Hematopoietic multipotent progenitor cell treated with erythropoietin and hydrocortisone succinate and interleukin-3 and kit ligand, for 8 days (in vitro differentiated cells): Measurements from ENCODE around the gene DUSP6.

ENCODE experiments used
- DNase-seq: peaks from one replicate; pipeline ENCODE4 v3.0.0-alpha.2; 2015

The DUSP6 gene

GRCh38 chr12:89328151-89329030, 23.9 kb downstream of the DUSP6 start:
- no peak for DNase-seq

DNA sequence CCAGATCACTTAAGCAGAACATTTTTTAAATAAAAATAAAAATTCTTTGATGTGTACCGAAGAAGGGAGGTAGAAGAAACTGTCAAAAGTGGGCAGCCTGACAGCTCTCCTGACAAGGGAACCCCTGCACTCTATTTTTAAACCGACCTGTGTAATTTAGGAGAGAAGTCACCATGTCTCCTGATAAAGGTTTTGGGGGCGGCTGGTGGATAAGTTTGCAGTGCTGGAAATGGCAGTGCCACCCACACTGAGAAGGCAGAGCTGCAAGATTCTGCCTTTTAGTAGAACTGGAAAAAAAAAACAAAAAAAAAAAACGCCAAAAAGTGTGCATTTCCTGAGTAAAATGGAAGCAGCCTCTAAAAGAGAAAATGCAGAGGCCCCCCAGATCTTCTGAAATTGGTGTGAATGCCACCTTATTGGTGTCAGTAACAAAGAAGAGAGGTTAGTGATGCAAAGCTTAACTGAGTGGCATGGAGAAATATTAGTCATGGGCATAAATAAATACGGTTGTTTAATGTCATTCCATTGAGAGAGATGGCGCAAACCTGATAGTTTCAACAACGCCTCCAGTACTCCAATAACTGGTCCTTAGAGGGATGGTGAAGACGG, 24.7 kb downstream of the DUSP6 start:
- no peak for DNase-seq

DNA sequence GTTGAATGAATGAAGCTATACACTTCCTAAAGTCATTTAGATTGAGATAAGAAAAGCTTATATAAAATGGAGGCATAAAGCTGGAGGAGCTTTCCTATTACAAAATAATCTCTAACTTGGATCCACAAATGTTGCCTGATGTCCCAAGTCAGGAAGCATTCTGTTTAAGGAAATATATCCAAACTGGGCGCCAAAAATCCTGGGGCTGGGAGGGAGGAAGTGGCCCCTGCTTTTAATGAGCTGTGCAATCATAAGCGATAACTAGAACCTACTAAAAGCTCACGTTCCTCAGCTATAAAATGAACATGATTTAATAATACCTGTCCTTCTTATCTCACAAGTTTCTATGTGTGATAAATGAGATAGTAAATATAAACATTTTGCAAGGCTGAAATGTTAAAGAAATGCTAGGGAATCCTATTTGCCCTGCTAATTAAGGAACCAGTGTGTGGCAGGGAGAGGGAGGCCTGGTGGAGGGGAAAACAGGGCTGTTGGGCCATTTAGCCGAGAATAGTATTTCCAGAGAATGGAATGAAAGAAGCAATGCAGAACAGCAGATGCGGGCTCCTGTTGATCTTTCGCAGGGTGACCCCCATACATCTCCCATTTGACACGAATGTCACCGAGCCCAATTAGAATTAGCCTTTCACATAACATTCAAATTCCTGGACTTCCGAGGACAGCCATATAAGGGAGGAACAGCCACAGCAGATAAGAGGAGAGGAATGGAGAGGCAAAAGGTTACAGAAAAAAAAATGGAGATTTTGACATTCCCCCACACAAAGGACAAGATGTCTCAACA, 25.9 kb downstream of the DUSP6 start:
- no peak for DNase-seq

DNA sequence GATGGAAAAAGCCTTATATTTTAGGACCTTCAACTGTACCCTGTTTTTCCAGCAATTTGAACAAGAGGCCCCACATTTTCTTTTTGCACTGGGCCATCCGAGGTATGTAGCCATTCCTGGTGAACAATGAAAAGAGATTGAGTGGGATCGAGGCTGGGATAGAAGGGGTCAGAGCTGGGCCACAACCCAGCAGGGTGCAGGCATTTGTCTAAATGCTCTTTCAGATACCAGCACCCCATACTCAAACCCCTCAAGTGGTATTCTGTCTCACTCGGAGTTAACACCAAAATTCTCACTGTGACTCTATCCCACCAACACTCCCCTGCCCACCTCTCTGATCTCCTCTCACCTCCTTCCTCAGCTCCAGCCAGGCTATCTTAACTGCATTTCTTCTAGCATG, 26.8 kb downstream of the DUSP6 start:
- DNase-seq = no peak

- DNase-seq = no peak
Observed at GRCh38 chr12:89324437-89324836, 27.9 kb downstream of the DUSP6 start.

- DNase-seq = no peak
Observed at GRCh38 chr12:89323568-89324218, 28.6 kb downstream of the DUSP6 start.

- no peak for DNase-seq
Observed at GRCh38 chr12:89320735-89321134, 31.6 kb downstream of the DUSP6 start.

- no peak for DNase-seq
Observed at GRCh38 chr12:89319606-89320005, 32.7 kb downstream of the DUSP6 start.

DNA sequence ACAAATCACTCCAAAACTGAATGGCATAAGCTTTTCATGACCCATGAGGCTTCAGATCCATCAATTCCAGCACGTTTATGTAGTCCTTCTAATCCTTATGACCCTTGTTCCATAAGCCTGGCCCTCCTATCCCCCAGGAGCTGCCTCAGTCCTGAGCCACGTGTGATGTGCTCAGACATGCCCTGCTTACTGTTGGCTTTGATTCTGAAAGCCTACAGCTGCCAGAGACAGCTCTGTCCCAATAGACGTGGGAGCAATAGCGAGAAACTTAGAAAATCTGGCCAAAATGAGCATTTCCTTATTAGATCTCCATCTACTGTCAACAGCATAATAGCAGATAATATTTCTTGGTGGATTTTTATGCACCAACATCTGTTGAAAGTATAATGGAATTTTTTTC, 33.2 kb downstream of the DUSP6 start:
- DNase-seq = no peak

DNA sequence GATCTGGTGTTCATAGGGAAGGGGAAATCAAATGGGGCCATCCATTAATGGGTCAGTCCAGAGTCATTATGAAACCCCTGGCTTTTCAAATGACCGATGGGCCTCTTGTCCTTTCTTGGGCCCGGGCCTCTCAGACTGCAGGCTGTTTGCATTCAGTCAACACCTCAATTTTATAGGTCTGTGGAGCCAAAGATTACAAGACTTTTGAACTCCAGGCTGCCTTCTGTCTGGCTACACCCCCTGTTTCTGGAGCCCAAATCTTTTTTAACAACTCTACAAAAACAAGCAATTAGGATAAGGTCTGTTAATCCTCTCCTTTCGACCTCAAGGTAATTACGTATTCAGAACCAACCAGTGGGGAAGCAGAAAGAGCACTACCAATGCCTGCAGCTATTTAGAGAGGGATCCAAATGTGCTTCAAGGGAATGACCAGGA, 35.6 kb downstream of the DUSP6 start:
- DNase-seq = no peak

GRCh38 chr12:89314060-89314761, 38.1 kb downstream of the DUSP6 start:
- no peak for DNase-seq

- DNase-seq = no peak
Observed at GRCh38 chr12:89311703-89312293, 40.5 kb downstream of the DUSP6 start.

DNA sequence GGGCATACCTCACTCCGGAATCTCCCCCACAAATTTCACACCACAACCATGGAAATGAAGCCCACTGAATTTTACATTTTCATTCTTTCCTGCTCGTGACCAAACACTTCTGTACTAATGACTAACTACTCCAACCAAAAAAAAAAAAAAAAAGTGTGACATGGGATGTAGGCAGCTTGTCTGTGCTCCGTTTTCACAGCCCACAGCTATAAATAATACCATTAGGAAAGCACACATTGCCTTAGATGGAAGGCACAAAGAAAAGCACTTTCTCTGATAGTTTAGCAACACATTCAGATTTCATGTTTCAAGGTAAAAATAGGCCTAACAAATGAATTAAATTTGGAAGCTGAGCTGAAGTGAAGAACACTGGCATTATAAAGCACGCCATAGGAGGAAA, 42.5 kb downstream of the DUSP6 start:
- DNase-seq = no peak

- no peak for DNase-seq
Observed at GRCh38 chr12:89309440-89309802, 42.9 kb downstream of the DUSP6 start.

DNA sequence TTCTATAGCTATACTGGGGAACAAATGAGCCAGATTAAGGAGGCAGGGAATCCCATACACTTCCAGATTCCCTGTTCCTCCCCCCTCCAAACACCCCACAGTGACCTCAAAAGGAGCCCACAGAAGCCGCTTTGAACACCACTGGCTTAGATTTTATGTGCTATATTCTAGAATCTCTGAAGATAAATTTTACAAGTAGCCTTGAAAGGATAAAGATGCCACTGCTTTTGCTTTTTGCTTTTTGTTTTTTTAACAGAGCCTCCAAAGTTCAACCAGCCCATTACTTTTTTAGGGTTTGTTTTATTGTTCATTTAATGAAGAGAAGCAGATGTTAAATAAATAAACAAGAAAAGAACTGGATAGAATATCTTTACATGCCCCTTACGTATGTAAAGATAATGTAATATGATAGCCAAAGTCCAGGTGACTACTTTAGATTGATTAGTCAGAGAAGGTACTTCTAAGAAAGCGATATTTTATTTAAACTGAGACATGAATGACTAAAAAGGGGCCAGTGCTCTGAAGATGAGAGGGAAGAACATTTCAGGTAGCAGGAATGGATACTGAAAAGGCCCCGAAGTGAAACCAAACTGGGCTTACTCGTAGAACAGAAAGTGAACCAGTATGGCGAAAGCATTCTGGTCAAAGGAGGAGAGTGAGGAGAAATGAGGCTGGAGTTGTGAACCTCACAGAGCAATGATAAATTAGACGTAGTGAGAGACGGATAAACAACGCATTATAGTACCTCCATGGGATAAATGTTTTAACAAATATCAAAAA, 44.6 kb downstream of the DUSP6 start:
- DNase-seq = no peak

- no peak for DNase-seq
Observed at GRCh38 chr12:89306827-89307473, 45.4 kb downstream of the DUSP6 start.

DNA sequence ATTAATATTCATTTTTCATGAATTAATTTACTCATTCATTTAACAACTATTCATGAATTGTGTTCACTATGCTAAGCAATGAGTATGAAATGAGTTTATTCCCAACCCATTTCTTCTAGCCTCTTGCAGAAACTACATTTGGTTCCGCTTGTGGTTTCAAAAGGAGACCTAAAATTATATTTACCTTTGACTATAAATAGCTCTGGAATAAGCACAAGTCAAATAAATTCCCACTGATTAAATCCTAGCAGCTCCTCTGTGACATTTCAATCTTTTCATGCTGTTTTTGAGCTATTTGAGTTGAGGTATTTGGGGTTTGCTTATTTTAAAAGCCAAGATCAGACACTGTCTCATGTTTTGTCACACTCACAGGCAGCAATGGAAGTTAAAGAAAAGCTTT, 46.9 kb downstream of the DUSP6 start:
- no peak for DNase-seq

GRCh38 chr12:89299931-89300330, 52.4 kb downstream of the DUSP6 start:
- peak; percentile 38 for DNase-seq

GRCh38 chr12:89299417-89299816, 52.9 kb downstream of the DUSP6 start:
- no peak for DNase-seq
